Liver (tissue), 9 donors: ENCODE results near the gene TFF3. TPM values are rescaled to one million over a fixed set of nuclear protein-coding genes. Genes with fewer than 3 reads are reported as not detected.

Source experiments
- DNase-seq: peaks from one replicate; pipeline ENCODE4 v3.0.0-alpha.2; 2017; ENCODE audit warnings: low spot score
- H3K27ac ChIP-seq, 2 donors: one replicate each; pipeline ENCODE4 v1.7.0; 2013; ENCODE audit warnings: inconsistent platforms in 2 of 2, low read length in 2 of 2, control low read depth in 1 of 2, low read depth in 1 of 2, mild to moderate bottlenecking in 1 of 2
- H3K27me3 ChIP-seq, 4 donors: one replicate each; pipeline versions ENCODE4 v1.6.1 to v1.7.0; 2013; ENCODE audit warnings: low read length in 3 of 4, inconsistent platforms in 1 of 4, mild to moderate bottlenecking in 1 of 4, moderate library complexity in 1 of 4; ENCODE audit not compliant: control insufficient read depth in 4 of 4, insufficient read depth in 4 of 4
- H3K36me3 ChIP-seq, 4 donors: one replicate each; pipeline versions ENCODE4 v1.6.1 to v1.7.0; 2013; ENCODE audit warnings: low read length in 3 of 4, mild to moderate bottlenecking in 3 of 4, low read depth in 1 of 4, moderate library complexity in 1 of 4; ENCODE audit not compliant: control insufficient read depth in 4 of 4, insufficient read depth in 3 of 4
- H3K4me1 ChIP-seq, 4 donors: one replicate each; pipeline versions ENCODE4 v1.6.1 to v1.7.0; 2013; ENCODE audit warnings: low read length in 3 of 4, mild to moderate bottlenecking in 3 of 4, moderate library complexity in 1 of 4; ENCODE audit not compliant: control insufficient read depth in 4 of 4, insufficient read depth in 4 of 4
- H3K4me3 ChIP-seq, 3 donors: one replicate each; pipeline versions ENCODE4 v1.6.1 to v1.7.0; 2013; ENCODE audit warnings: low read length in 3 of 3, control low read depth in 1 of 3, low read depth in 1 of 3, mild to moderate bottlenecking in 1 of 3
- H3K9ac ChIP-seq, 2 donors: one replicate each; pipeline ENCODE4 v1.7.0; 2013; ENCODE audit warnings: low read length in 2 of 2, mild to moderate bottlenecking in 2 of 2, moderate library complexity in 2 of 2, control low read depth in 1 of 2, low read depth in 1 of 2
- H3K9me3 ChIP-seq, 4 donors: one replicate each; pipeline versions ENCODE4 v1.6.1 to v1.7.0; 2013; ENCODE audit warnings: low read length in 3 of 4; ENCODE audit not compliant: control insufficient read depth in 4 of 4
- CTCF ChIP-seq: fragments of 150-350 bp; IDR thresholded peaks from 2 replicates; pipeline ENCODE4 v1.5.1; 2017; ENCODE audit warnings: improper control_type of control experiment, low read depth, low read length; ENCODE audit not compliant: missing input control
- EGR1 ChIP-seq, 2 donors: IDR thresholded peaks; 2 replicates each; pipeline ENCODE4 v1.6.1; 2016 to 2018; ENCODE audit warnings: antibody characterized with exemption in 2 of 2, low read depth in 2 of 2
- FOXA2 ChIP-seq: IDR thresholded peaks from 2 replicates; pipeline ENCODE4 v1.6.1; 2016; ENCODE audit warnings: antibody characterized with exemption
- GABPA ChIP-seq, 2 donors: IDR thresholded peaks in 1 of 2; conservative IDR thresholded peaks in 1 of 2; 2 replicates each; pipeline ENCODE4 v1.6.1; 2016; ENCODE audit warnings: antibody characterized with exemption in 2 of 2, mild to moderate bottlenecking in 1 of 2, moderate library complexity in 1 of 2
- HNF4A ChIP-seq, 2 donors: conservative IDR thresholded peaks; 2 replicates each; pipeline ENCODE4 v1.6.1; 2016; ENCODE audit warnings: antibody characterized with exemption in 2 of 2, mild to moderate bottlenecking in 2 of 2
- HNF4G ChIP-seq: IDR thresholded peaks from 2 replicates; pipeline ENCODE4 v1.6.1; 2016; ENCODE audit warnings: antibody characterized with exemption
- JUND ChIP-seq, 2 donors: IDR thresholded peaks; 2 replicates each; pipeline ENCODE4 v1.6.1; 2016; ENCODE audit warnings: antibody characterized with exemption in 2 of 2
- NR2F2 ChIP-seq: IDR thresholded peaks from 2 replicates; pipeline ENCODE4 v1.6.1; 2016; ENCODE audit warnings: antibody characterized with exemption
- RAD21 ChIP-seq, 2 donors: IDR thresholded peaks; 2 replicates each; pipeline ENCODE4 v1.6.1; 2016; ENCODE audit warnings: antibody characterized with exemption in 2 of 2, mild to moderate bottlenecking in 2 of 2
- REST ChIP-seq: IDR thresholded peaks from 2 replicates; pipeline ENCODE4 v1.6.1; 2016; ENCODE audit warnings: antibody characterized with exemption, mild to moderate bottlenecking
- SP1 ChIP-seq: IDR thresholded peaks from 2 replicates; pipeline ENCODE4 v1.6.1; 2018; ENCODE audit warnings: antibody characterized with exemption, mild to moderate bottlenecking
- WGBS: extraction: QIAGEN DNeasy Blood & Tissue Kit; methylation state at CpG from one replicate; pipeline ENCODE4 v1.1.7; 2013; 5-methylcytosine and 5-hydroxymethylcytosine counted together
- polyA plus RNA-seq, 2 donors: library from polyadenylated mRNA; stranded (reverse) in 1 of 2; unstranded in 1 of 2; fragments of 200-250 nt in 1 of 2; fragments of >200 nt in 1 of 2; fragmentation: Nextera tagmentation in 1 of 2; extraction: Ambion mirVana in 1 of 2; gene quantifications; one replicate each; pipeline versions ENCODE4 v1.2.1 to v1.2.3, GENCODE V29; 2013 to 2015
- total RNA-seq, 2 donors: library from RNA; depleted of rRNA; stranded (reverse); fragments of >200 nt; gene quantifications; one replicate each; pipeline ENCODE4 v1.2.3, GENCODE V29; 2014
- TF ChIP-seq, protein P1 (sequence below): IDR thresholded peaks from 2 replicates; pipeline ENCODE4 v1.6.1; 2016; ENCODE audit warnings: antibody characterized with exemption
- donor health status: healthy.
- donor health status: healthy.
- donor health status: healthy.
- donor health status: healthy.
- donor health status: healthy.

TFF3 gene
- total and polyA plus RNA-seq, 4 donors: 0.09 to 4.1 (median 1.5) TPM

DNA sequence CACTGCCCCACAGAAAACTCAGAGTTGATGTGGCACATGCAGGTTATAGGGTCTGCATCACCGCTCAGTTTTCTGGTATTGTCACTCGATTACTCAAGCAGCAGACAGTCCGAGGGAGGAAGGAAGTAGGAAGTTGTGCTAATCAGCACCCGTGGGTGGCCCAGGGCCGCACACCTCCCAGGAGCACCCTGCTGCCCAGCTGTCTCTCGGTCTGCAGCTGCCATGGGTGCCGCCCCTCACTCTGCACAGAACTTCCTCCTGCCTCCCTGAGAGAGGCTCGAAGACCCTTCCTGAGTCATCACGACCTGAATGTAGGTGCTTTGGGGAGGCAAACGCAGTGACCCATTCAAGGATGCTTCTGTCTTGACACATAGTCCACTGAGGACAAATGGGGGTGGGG, 4.2 kb upstream of the TFF3 start:
- H3K4me1 ChIP-seq: no peaks in the 10 kb centered on the region
- WGBS: 61% methylated on average over 10 of the region's 10 CpGs

More for the DNA sequence above, 4.2 kb upstream of the TFF3 start:
- TF ChIP-seq EGR1 (IDR thresholded peaks at IDR 0.05; ENCODE audit: low read depth in 2 of 2) (no peak), FOXA2 (no peak), RAD21 (IDR thresholded peaks at IDR 0.05) (no peak), CTCF (no peak), SP1 (no peak), HNF4A (conservative IDR thresholded peaks at IDR 0.05) (no peak), HNF4G (no peak), NR2F2 (no peak), REST (no peak), JUND (IDR thresholded peaks at IDR 0.05) (no peak), GABPA (IDR thresholded peaks at IDR 0.05 in 1 of 2, conservative IDR thresholded peaks at IDR 0.05 in 1 of 2) (no peak)
- TF ChIP-seq, protein P1, sequence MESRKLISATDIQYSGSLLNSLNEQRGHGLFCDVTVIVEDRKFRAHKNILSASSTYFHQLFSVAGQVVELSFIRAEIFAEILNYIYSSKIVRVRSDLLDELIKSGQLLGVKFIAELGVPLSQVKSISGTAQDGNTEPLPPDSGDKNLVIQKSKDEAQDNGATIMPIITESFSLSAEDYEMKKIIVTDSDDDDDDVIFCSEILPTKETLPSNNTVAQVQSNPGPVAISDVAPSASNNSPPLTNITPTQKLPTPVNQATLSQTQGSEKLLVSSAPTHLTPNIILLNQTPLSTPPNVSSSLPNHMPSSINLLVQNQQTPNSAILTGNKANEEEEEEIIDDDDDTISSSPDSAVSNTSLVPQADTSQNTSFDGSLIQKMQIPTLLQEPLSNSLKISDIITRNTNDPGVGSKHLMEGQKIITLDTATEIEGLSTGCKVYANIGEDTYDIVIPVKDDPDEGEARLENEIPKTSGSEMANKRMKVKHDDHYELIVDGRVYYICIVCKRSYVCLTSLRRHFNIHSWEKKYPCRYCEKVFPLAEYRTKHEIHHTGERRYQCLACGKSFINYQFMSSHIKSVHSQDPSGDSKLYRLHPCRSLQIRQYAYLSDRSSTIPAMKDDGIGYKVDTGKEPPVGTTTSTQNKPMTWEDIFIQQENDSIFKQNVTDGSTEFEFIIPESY: no peak
- Histone ChIP-seq H3K9ac (no peak overlapping the region), H3K27me3 (peaks cover 0 to 4% (median 0%) of the 10 kb centered on the region in 4 donors), H3K36me3 (no peaks in the 10 kb centered on the region), H3K4me3 (no peak overlapping the region), H3K9me3 (no peaks in the 10 kb centered on the region), H3K27ac (no peak overlapping the region)
- no peak for DNase-seq
